Gastroesophageal sphincter (tissue), 3 donors: Measurements from ENCODE around the gene WIPF2.

Experiments
- EP300 ChIP-seq: sonication (generic); formaldehyde crosslinking; IDR thresholded peaks from one replicate; pipeline ENCODE4 v1.6.1; 2017; ENCODE audit warnings: antibody characterized with exemption, mild to moderate bottlenecking
- POLR2A ChIP-seq, 2 donors: fragments of 450-650 bp; IDR thresholded peaks; one replicate each; pipeline ENCODE4 v1.6.1; 2017; ENCODE audit warnings: antibody characterized with exemption in 2 of 2, mild to moderate bottlenecking in 2 of 2, moderate library complexity in 1 of 2
- POLR2AphosphoS5 ChIP-seq: sonication (generic); formaldehyde crosslinking; IDR thresholded peaks from one replicate; pipeline ENCODE4 v1.6.1; 2017; ENCODE audit warnings: antibody characterized with exemption
- TF ChIP-seq, protein P1 (sequence below), 4 experiments: fragments of 200-600 bp in 2 of 4; fragments of 450-650 bp in 2 of 4; sonication (generic) in 1 of 4; IDR thresholded peaks; one replicate each; pipeline ENCODE4 v1.5.1; 2017 to 2019; ENCODE audit warnings: antibody characterized with exemption in 4 of 4, mild to moderate bottlenecking in 2 of 4, moderate library complexity in 2 of 4

DNA sequence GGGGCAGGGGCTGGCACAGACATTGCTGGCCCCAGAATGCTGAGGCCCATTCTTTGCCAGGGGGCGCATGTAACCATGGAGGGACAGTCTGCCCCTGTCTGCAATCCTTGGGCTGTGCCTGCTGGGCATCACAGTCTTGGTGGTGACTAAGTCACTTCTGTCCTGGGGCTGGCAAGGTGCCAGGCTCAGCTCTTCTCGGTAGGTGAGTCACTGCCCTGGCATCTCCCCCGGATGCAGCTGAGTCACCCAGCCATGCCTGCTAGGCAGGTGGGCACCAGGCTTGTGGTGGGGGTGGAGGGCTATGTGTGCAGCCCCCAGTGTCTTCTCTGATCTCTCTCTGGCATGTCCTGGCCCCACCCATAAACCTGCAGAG, 95.5 kb downstream of the WIPF2 start:
- TF ChIP-seq POLR2A (IDR thresholded peaks at IDR 0.05) (no peak), POLR2AphosphoS5 (peak; percentile 92), EP300 (no peak)
- TF ChIP-seq, protein P1, sequence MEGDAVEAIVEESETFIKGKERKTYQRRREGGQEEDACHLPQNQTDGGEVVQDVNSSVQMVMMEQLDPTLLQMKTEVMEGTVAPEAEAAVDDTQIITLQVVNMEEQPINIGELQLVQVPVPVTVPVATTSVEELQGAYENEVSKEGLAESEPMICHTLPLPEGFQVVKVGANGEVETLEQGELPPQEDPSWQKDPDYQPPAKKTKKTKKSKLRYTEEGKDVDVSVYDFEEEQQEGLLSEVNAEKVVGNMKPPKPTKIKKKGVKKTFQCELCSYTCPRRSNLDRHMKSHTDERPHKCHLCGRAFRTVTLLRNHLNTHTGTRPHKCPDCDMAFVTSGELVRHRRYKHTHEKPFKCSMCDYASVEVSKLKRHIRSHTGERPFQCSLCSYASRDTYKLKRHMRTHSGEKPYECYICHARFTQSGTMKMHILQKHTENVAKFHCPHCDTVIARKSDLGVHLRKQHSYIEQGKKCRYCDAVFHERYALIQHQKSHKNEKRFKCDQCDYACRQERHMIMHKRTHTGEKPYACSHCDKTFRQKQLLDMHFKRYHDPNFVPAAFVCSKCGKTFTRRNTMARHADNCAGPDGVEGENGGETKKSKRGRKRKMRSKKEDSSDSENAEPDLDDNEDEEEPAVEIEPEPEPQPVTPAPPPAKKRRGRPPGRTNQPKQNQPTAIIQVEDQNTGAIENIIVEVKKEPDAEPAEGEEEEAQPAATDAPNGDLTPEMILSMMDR (IDR thresholded peaks at IDR 0.05) = no peak
